ENCODE results near the gene PLD6.

The PLD6 gene

GRCh38 chr17:17154556-17154955, 51.6 kb downstream of the PLD6 start:
- no peak for DNase-seq (ENCODE audit: low read depth)

GRCh38 chr17:17153709-17154108, 52.4 kb downstream of the PLD6 start:
- DNase-seq (ENCODE audit: low read depth): no peak

- no peak for DNase-seq (ENCODE audit: low read depth)
Measured at GRCh38 chr17:17153071-17153470, 53.1 kb downstream of the PLD6 start.

GRCh38 chr17:17152385-17152784, 53.7 kb downstream of the PLD6 start:
- no peak for DNase-seq (ENCODE audit: low read depth)

- no peak for DNase-seq (ENCODE audit: low read depth)
Measured at GRCh38 chr17:17151962-17152361, 54.2 kb downstream of the PLD6 start.

GRCh38 chr17:17151541-17151940, 54.6 kb downstream of the PLD6 start:
- no peak for DNase-seq (ENCODE audit: low read depth)

GRCh38 chr17:17151055-17151454, 55.1 kb downstream of the PLD6 start:
- no peak for DNase-seq (ENCODE audit: low read depth)
